Neural cell (in vitro differentiated cells): ENCODE data around the gene MRPS31.

Experiments
- CTCF ChIP-seq: fragments of 450-650 bp; IDR thresholded peaks from 2 replicates; pipeline ENCODE4 v1.5.1; 2014; ENCODE audit warnings: antibody characterized with exemption, mild to moderate bottlenecking, moderate library complexity; ENCODE audit not compliant: poor library complexity, severe bottlenecking
- EP300 ChIP-seq: fragments of 450-650 bp; conservative IDR thresholded peaks from 2 replicates; pipeline ENCODE4 v1.6.1; 2014; ENCODE audit warnings: antibody characterized with exemption, mild to moderate bottlenecking, moderate library complexity; ENCODE audit not compliant: poor library complexity, severe bottlenecking
- EZH2 ChIP-seq: fragments of 200-600, 300-800 bp; shearing (Covaris generic), sonication (generic); IDR thresholded peaks from 2 replicates; pipeline ENCODE4 v1.6.1; 2014; ENCODE audit warnings: antibody characterized with exemption, low read length, borderline replicate concordance, mild to moderate bottlenecking; ENCODE audit not compliant: insufficient read depth, poor library complexity, severe bottlenecking
- POLR2AphosphoS5 ChIP-seq: IDR thresholded peaks from 2 replicates; pipeline ENCODE4 v1.6.1; 2012
- RAD21 ChIP-seq: fragments of 450-650 bp; conservative IDR thresholded peaks from 2 replicates; pipeline ENCODE4 v1.6.1; 2014; ENCODE audit warnings: antibody characterized with exemption, mild to moderate bottlenecking, moderate library complexity
- SMC3 ChIP-seq: fragments of 450-650 bp; conservative IDR thresholded peaks from 2 replicates; pipeline ENCODE4 v1.6.1; 2014; ENCODE audit warnings: antibody characterized with exemption, mild to moderate bottlenecking, moderate library complexity; ENCODE audit not compliant: poor library complexity
- TF ChIP-seq, protein P1 (sequence below): IDR thresholded peaks from 2 replicates; pipeline ENCODE4 v1.6.1; 2012; ENCODE audit warnings: borderline replicate concordance

DNA sequence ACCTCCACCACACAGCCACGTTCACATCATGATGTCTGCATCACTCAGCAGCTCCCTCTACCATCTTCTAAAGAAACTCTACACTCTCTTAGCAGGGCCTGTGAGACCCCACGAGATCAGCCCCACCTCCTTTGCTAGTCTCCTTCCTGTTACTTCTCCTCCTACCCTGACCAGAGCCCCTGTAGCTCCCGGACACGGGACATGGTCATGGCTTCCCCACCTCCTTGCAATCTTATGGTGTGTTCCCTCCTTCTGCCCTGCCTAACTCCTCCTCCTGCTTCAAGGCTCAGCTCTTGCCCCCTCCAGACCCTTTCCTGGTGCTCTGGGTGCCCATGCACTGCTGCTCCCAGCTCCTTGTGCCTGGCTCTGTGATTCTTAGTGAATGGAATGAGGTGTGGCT is 8.1 kb upstream of the MRPS31 start:
- TF ChIP-seq CTCF (no peak), EZH2 (no peak), POLR2AphosphoS5 (no peak), RAD21 (no peak), EP300 (no peak), SMC3 (no peak)
- TF ChIP-seq, protein P1, sequence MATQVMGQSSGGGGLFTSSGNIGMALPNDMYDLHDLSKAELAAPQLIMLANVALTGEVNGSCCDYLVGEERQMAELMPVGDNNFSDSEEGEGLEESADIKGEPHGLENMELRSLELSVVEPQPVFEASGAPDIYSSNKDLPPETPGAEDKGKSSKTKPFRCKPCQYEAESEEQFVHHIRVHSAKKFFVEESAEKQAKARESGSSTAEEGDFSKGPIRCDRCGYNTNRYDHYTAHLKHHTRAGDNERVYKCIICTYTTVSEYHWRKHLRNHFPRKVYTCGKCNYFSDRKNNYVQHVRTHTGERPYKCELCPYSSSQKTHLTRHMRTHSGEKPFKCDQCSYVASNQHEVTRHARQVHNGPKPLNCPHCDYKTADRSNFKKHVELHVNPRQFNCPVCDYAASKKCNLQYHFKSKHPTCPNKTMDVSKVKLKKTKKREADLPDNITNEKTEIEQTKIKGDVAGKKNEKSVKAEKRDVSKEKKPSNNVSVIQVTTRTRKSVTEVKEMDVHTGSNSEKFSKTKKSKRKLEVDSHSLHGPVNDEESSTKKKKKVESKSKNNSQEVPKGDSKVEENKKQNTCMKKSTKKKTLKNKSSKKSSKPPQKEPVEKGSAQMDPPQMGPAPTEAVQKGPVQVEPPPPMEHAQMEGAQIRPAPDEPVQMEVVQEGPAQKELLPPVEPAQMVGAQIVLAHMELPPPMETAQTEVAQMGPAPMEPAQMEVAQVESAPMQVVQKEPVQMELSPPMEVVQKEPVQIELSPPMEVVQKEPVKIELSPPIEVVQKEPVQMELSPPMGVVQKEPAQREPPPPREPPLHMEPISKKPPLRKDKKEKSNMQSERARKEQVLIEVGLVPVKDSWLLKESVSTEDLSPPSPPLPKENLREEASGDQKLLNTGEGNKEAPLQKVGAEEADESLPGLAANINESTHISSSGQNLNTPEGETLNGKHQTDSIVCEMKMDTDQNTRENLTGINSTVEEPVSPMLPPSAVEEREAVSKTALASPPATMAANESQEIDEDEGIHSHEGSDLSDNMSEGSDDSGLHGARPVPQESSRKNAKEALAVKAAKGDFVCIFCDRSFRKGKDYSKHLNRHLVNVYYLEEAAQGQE = no peak
